GM10248 (cell line): Measurements from ENCODE around the gene PNMA1.

Experiments used
- CTCF ChIA-PET: fragments of 300-600 bp; sonication (Branson Sonifier 250); formaldehyde crosslinking; extraction: SDS; loops from one replicate; lab custom pipeline; 2021; ENCODE audit warnings: antibody characterized with exemption; lab: Yijun Ruan, JAX
- POLR2A ChIA-PET: fragments of 350-650 bp; sonication (Branson Sonifier 250); formaldehyde crosslinking; extraction: SDS; loops from one replicate; lab custom pipeline; 2020; ENCODE audit warnings: antibody characterized with exemption; lab: Yijun Ruan, JAX
- DNase-seq: peaks from one replicate; pipeline ENCODE4 v3.0.0; 2012; ENCODE audit errors: extremely low spot score
- CTCF ChIP-seq: IDR thresholded peaks from 2 replicates; pipeline ENCODE4 v1.5.1; 2012; ENCODE audit warnings: mild to moderate bottlenecking, low read depth; ENCODE audit errors: extremely low read depth, missing control alignments, control extremely low read depth

The PNMA1 gene

GRCh38 chr14:73686901-73687300, 27.3 kb downstream of the PNMA1 start:
- ChIA-PET POLR2A (interaction anchor here (0.7 kb wide), 1 partner anchor 8 kb away, joined by 4 read pairs; no protein-coding TSS in a partner anchor), CTCF (interaction anchor here (1.0 to 2.1 kb wide), 5 partner anchors 8 to 178 kb away, joined by 3 to 7 read pairs (median 4); no protein-coding TSS in a partner anchor)
- no peak for TF ChIP-seq CTCF
- no peak for DNase-seq

- no peak for DNase-seq
- POLR2A ChIA-PET = no interaction called here
- TF ChIP-seq CTCF = no peak
- CTCF ChIA-PET = interaction anchor here (2.6 kb wide), 1 partner anchor 11 kb away, joined by 7 read pairs; no protein-coding TSS in a partner anchor
These were observed 28.9 kb downstream of the PNMA1 start for GRCh38 chr14:73685328-73685727.

GRCh38 chr14:73684627-73685026, 29.6 kb downstream of the PNMA1 start:
- DNase-seq = no peak
- TF ChIP-seq CTCF = no peak
- POLR2A ChIA-PET = no interaction called here
- CTCF ChIA-PET = interaction anchor here (2.6 to 3.1 kb wide), 2 partner anchors 9 to 11 kb away, joined by 7 to 8 read pairs; no protein-coding TSS in a partner anchor

GRCh38 chr14:73680821-73681220, 33.4 kb downstream of the PNMA1 start:
- CTCF ChIA-PET = interaction anchor here (1.3 kb wide), 1 partner anchor 9 kb away, joined by 5 read pairs; no protein-coding TSS in a partner anchor
- no peak for DNase-seq
- no peak for TF ChIP-seq CTCF
- POLR2A ChIA-PET = no interaction called here

GRCh38 chr14:73678698-73679097, 35.5 kb downstream of the PNMA1 start:
- no peak for TF ChIP-seq CTCF
- ChIA-PET CTCF (interaction anchor here (0.8 to 1.3 kb wide), 5 partner anchors 9 to 22 kb away, joined by 3 to 4 read pairs (median 3); no protein-coding TSS in a partner anchor), POLR2A (interaction anchor here (1.0 kb wide), 1 partner anchor 8 kb away, joined by 4 read pairs; no protein-coding TSS in a partner anchor)
- no peak for DNase-seq

- POLR2A ChIA-PET = no interaction called here
- no peak for DNase-seq
- TF ChIP-seq CTCF = no peak
- CTCF ChIA-PET = interaction anchor here (1.1 to 1.9 kb wide), 5 partner anchors 9 to 54 kb away, joined by 3 to 7 read pairs (median 4); no protein-coding TSS in a partner anchor
These were observed 39.2 kb downstream of the PNMA1 start for GRCh38 chr14:73674986-73675385.
